ENCODE results near the gene GALNT14.

The GALNT14 gene

GRCh38 chr2:30974554-30974953, 163.7 kb downstream of the GALNT14 start:
- DNase-seq (ENCODE audit: low read depth in 2 of 2), result no peak

- no peak for DNase-seq (ENCODE audit: low read depth in 2 of 2)
These were observed 164.1 kb downstream of the GALNT14 start for GRCh38 chr2:30974092-30974491.

GRCh38 chr2:30971231-30972025, 166.8 kb downstream of the GALNT14 start:
- no peak for DNase-seq (ENCODE audit: low read depth in 2 of 2)

GRCh38 chr2:30968660-30969397, 169.4 kb downstream of the GALNT14 start:
- no peak for DNase-seq (ENCODE audit: low read depth in 2 of 2)

- DNase-seq (ENCODE audit: low read depth in 2 of 2), result no peak
These were observed 171.5 kb downstream of the GALNT14 start for GRCh38 chr2:30966786-30967185.

GRCh38 chr2:30965022-30965531, 173.2 kb downstream of the GALNT14 start:
- DNase-seq (ENCODE audit: low read depth in 2 of 2), result no peak

GRCh38 chr2:30964334-30965005, 173.8 kb downstream of the GALNT14 start:
- no peak for DNase-seq (ENCODE audit: low read depth in 2 of 2)

GRCh38 chr2:30963184-30963583, 175.1 kb downstream of the GALNT14 start:
- no peak for DNase-seq (ENCODE audit: low read depth in 2 of 2)

GRCh38 chr2:30960213-30960612, 178.0 kb downstream of the GALNT14 start:
- DNase-seq (ENCODE audit: low read depth in 2 of 2), result no peak

GRCh38 chr2:30959653-30960052, 178.6 kb downstream of the GALNT14 start:
- DNase-seq (ENCODE audit: low read depth in 2 of 2), result no peak

- DNase-seq (ENCODE audit: low read depth in 2 of 2), result no peak
These were observed 179.3 kb downstream of the GALNT14 start for GRCh38 chr2:30958918-30959265.

GRCh38 chr2:30958193-30958917, 179.9 kb downstream of the GALNT14 start:
- no peak for DNase-seq (ENCODE audit: low read depth in 2 of 2)

- no peak for DNase-seq (ENCODE audit: low read depth in 2 of 2)
These were observed 180.6 kb downstream of the GALNT14 start for GRCh38 chr2:30957591-30957990.

GRCh38 chr2:30956995-30957394, 181.2 kb downstream of the GALNT14 start:
- no peak for DNase-seq (ENCODE audit: low read depth in 2 of 2)

- no peak for DNase-seq (ENCODE audit: low read depth in 2 of 2)
These were observed 182.6 kb downstream of the GALNT14 start for GRCh38 chr2:30955516-30956132.

- no peak for DNase-seq (ENCODE audit: low read depth in 2 of 2)
These were observed 187.9 kb downstream of the GALNT14 start for GRCh38 chr2:30950339-30950738.

- DNase-seq (ENCODE audit: low read depth in 2 of 2), result no peak
These were observed 188.8 kb downstream of the GALNT14 start for GRCh38 chr2:30949435-30949834.

- no peak for DNase-seq (ENCODE audit: low read depth in 2 of 2)
These were observed 189.4 kb downstream of the GALNT14 start for GRCh38 chr2:30948857-30949256.

GRCh38 chr2:30948130-30948529, 190.1 kb downstream of the GALNT14 start:
- DNase-seq (ENCODE audit: low read depth in 2 of 2), result no peak

GRCh38 chr2:30947686-30948085, 190.6 kb downstream of the GALNT14 start:
- no peak for DNase-seq (ENCODE audit: low read depth in 2 of 2)

- DNase-seq (ENCODE audit: low read depth in 2 of 2), result no peak
These were observed 195.8 kb downstream of the GALNT14 start for GRCh38 chr2:30942419-30942818.

All from activated CD8-positive, alpha-beta memory T cell treated with anti-CD3 and anti-CD28 coated beads for 4 hours (primary cell).